ENCODE data around the gene NLRP6. TPM values are rescaled to one million over a fixed set of nuclear protein-coding genes. Genes with fewer than 3 reads are reported as not detected.
A peak's percentile ranks its signal among the peaks of the same experiment; 100 is the strongest.
"Not testable (repeated sequence)": the region's sequence is repeated elsewhere in the genome, so short reads cannot be mapped to it uniquely, and the experiment has no call there.

The NLRP6 gene
- total and polyA plus RNA-seq, 9 donors, result 0.02 to 1.1 (median 0.20) TPM; not detected in 3

- H3K27me3 ChIP-seq, H3K36me3 ChIP-seq, H3K9me3 ChIP-seq: not testable (repeated sequence)
- Histone ChIP-seq H3K4me3 (peak within 1 kb of the TSS; percentile 46), H3K27ac (peak within 1 kb of the TSS; percentile 83 to 92), H3K4me1 (ENCODE audit: insufficient read depth) (peaks cover 13% of the 10 kb centered on the region)
- intact Hi-C loops (cut with DNase I), result loop anchor here (5.0 to 10.0 kb wide), 4 partner anchors 49 to 139 kb away; partner anchors contain the start of genes BET1L (in 1 of the 4), PSMD13 (in 1 of the 4), RIC8A (in 1 of the 4) and SIRT3 (in 1 of the 4)
- 1 to 5% (median 2%) methylated on average over 20 to 28 of the region's 28 CpGs for WGBS, 3 donors
- peak; percentile 76 to 87 (median 83) for DNase-seq
- TF ChIP-seq EP300 (IDR thresholded peaks at IDR 0.05), result peak; percentile 78
- TF ChIP-seq POLR2A (IDR thresholded peaks at IDR 0.05), result peak; percentile 80
Observed at GRCh38 chr11:307766-308708, 29.8 kb downstream of the NLRP6 start, which contains the start of gene IFITM2. TSS of gene IFITM2 (plus strand) at chr11:307816. CDS start at chr11:308193, 377 bp downstream.

GRCh38 chr11:308740-309665, 30.8 kb downstream of the NLRP6 start:
- peaks cover 18% of the 10 kb centered on the region for H3K4me1 ChIP-seq (ENCODE audit: insufficient read depth)
- intact Hi-C loops (cut with DNase I), result loop anchor here (5.0 to 10.0 kb wide), 4 partner anchors 48 to 138 kb away; partner anchors contain the start of genes BET1L (in 1 of the 4), PSMD13 (in 1 of the 4), RIC8A (in 1 of the 4) and SIRT3 (in 1 of the 4)
- not testable (repeated sequence) for H3K36me3 ChIP-seq, H3K27me3 ChIP-seq, H3K9me3 ChIP-seq
- peak overlapping the region; percentile 46 for H3K4me3 ChIP-seq
- peak overlapping the region; percentile 83 to 92 for H3K27ac ChIP-seq
- 11 to 17% (median 13%) methylated on average over 24 of the region's 24 CpGs for WGBS, 3 donors
- DNase-seq, result peak in 1 of 5 donors; percentile 49

- intact Hi-C loops (cut with DNase I), result loop anchor here (5.0 to 10.0 kb wide), 4 partner anchors 47 to 137 kb away; partner anchors contain the start of genes BET1L (in 1 of the 4), PSMD13 (in 1 of the 4), RIC8A (in 1 of the 4) and SIRT3 (in 1 of the 4)
- H3K9me3 ChIP-seq, result not testable (repeated sequence)
Observed at GRCh38 chr11:309979-310572, 31.9 kb downstream of the NLRP6 start.

GRCh38 chr11:311013-311748, 33.0 kb downstream of the NLRP6 start:
- H3K27me3 ChIP-seq; DNase-seq; intact Hi-C loops (cut with DNase I); H3K9me3 ChIP-seq; H3K36me3 ChIP-seq: not testable (repeated sequence)
- H3K4me1 ChIP-seq (ENCODE audit: insufficient read depth), result peaks cover 19% of the 10 kb centered on the region
- peak overlapping the region; percentile 37 for H3K4me3 ChIP-seq
- 1 to 4% (median 3%) methylated on average over 10 to 18 of the region's 71 CpGs for WGBS, 3 donors
- H3K27ac ChIP-seq, result peak overlapping the region in 1 of 2 donors; percentile 88

More at GRCh38 chr11:309979-310572, 31.9 kb downstream of the NLRP6 start:
- Histone ChIP-seq H3K27ac (peak overlapping the region; percentile 9 to 92), H3K4me1 (ENCODE audit: insufficient read depth) (peaks cover 18% of the 10 kb centered on the region), H3K4me3 (peak overlapping the region; percentile 46)
- WGBS, 3 donors, result 0 to 2% (median 1%) methylated on average over 2 to 5 of the region's 18 CpGs
- not testable (repeated sequence) for H3K27me3 ChIP-seq, H3K36me3 ChIP-seq
- DNase-seq, result peak in 1 of 5 donors; percentile 38

- no peaks in the 10 kb centered on the region for H3K36me3 ChIP-seq
- intact Hi-C loops (cut with DNase I), result loop anchor here in 1 of 4 donors (2.0 kb wide), 1 partner anchor 43 kb away; no protein-coding TSS in a partner anchor
- WGBS, 3 donors, result 19 to 29% (median 22%) methylated on average over 14 of the region's 14 CpGs
- H3K4me1 ChIP-seq (ENCODE audit: insufficient read depth), result peaks cover 18% of the 10 kb centered on the region
- H3K27me3 ChIP-seq, result no peaks in the 10 kb centered on the region
- TF ChIP-seq CTCF (IDR thresholded peaks at IDR 0.05) (no peak), EP300 (IDR thresholded peaks at IDR 0.05) (no peak), POLR2A (IDR thresholded peaks at IDR 0.05) (no peak)
- no peaks in the 10 kb centered on the region for H3K9me3 ChIP-seq
- peak overlapping the region; percentile 79 to 88 for H3K27ac ChIP-seq
- peak overlapping the region; percentile 37 for H3K4me3 ChIP-seq
- DNase-seq, result no peak
Observed at GRCh38 chr11:312092-312816, 34.0 kb downstream of the NLRP6 start.
